ENCODE results near the gene AP3S2. TPM values are rescaled to one million over a fixed set of nuclear protein-coding genes. Genes with fewer than 3 reads are reported as not detected.

Gene AP3S2
- total RNA-seq, 4 donors from 2014 or later = 20.8 to 36.0 (median 23.8) TPM

DNA sequence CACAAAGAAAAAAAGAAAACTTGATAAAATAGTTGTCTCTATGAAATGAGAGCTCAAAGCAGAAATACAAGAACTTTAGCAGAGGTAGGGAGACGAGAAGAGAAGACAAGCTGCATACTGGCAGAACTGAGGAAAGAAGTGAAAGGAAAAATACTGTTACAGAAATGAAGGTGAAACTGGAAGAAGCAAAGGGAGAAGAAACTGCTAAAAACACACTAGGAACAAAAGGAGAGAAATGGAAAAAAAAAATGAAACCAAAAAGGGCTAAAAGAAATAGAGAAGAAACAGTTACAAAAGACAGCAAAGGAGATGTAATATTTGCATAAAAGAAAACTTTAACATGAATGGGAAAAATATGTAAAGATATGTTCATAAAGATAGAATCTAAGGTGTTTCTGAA is 51.8 kb downstream of the AP3S2 start:
- 88 to 91% methylated on average over 1 of the region's 1 CpG for WGBS, 2 donors
- no peak for DNase-seq (ENCODE audit: low spot score in 2 of 2)
- intact Hi-C loops (cut with DNase I; ENCODE audit: low total_unique reads) = no loop called here

GRCh38 chr15:89841306-89841705 is 52.5 kb downstream of the AP3S2 start:
- no peak overlapping the region for H3K4me3 ChIP-seq (ENCODE audit: low read depth, poor library complexity, severe bottlenecking)
- WGBS, 2 donors = 84 to 89% methylated on average over 4 of the region's 4 CpGs
- DNase-seq (ENCODE audit: low spot score in 2 of 2) = peak in 1 of 2 donors; percentile 48
- intact Hi-C loops (cut with DNase I; ENCODE audit: low total_unique reads) = no loop called here
- TF ChIP-seq POLR2A (IDR thresholded peaks at IDR 0.05) (no peak), CTCF (IDR thresholded peaks at IDR 0.05) (no peak)

More for the DNA sequence above, 51.8 kb downstream of the AP3S2 start:
- H3K4me3 ChIP-seq (ENCODE audit: low read depth, poor library complexity, severe bottlenecking) = no peak overlapping the region
- TF ChIP-seq POLR2A (IDR thresholded peaks at IDR 0.05) = no peak
- no peak for TF ChIP-seq CTCF (IDR thresholded peaks at IDR 0.05)

DNA sequence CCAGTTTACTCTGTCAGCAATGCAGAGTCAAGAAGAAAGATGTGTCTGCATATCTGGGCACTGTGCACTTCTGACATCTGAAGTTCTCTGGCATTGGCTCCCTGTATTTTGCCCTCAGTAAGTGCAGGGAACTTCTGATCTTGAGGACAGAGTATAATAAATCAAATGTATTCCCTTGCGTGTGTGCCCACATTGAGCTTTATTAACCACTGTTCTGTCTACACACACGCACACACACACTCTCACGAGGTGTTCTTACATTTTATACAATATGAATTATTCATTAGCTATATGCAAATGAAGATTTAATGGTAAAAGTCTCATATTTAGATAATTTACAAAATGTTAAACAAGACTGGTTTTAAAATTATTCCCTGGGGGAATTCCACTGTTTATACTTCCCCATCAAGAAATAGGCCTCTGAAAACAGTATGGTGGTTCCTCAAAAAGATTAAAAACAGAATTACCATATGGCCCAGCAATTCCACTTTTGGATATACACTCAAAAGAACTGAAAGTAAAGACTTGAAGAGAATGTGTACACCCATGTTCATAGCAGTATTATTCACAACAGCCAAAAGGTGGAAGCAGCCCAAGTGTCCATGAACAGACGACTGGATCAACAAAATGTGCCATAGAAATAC is 54.5 kb downstream of the AP3S2 start:
- H3K4me3 ChIP-seq (ENCODE audit: low read depth, poor library complexity, severe bottlenecking) = no peak overlapping the region
- TF ChIP-seq CTCF (IDR thresholded peaks at IDR 0.05) = no peak
- no peak for TF ChIP-seq POLR2A (IDR thresholded peaks at IDR 0.05)
- intact Hi-C loops (cut with DNase I; ENCODE audit: low total_unique reads) = no loop called here
- DNase-seq (ENCODE audit: low spot score in 2 of 2) = peak in 1 of 2 donors; percentile 46
- 75 to 77% methylated on average over 4 of the region's 4 CpGs for WGBS, 2 donors

DNA sequence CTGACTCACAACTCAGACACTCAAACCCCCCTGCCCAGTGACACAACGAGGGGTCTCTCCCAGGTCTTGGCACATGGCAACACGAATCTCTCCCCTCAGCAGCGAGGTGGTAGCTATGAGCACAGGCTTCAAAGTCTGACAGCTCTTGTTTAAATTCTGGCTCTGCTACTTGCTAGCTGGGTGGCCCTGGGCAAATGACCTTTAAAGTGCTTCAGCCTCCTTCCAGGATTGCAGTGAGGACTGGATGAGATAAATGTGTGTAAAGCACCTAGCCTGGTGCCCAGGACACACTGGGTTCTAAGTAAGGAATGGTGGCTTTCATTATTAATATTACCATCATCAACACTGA is 56.0 kb downstream of the AP3S2 start:
- 31 to 45% methylated on average over 3 of the region's 3 CpGs for WGBS, 2 donors
- no peak overlapping the region for H3K4me3 ChIP-seq (ENCODE audit: low read depth, poor library complexity, severe bottlenecking)
- DNase-seq (ENCODE audit: low spot score in 2 of 2) = peak in 1 of 2 donors; percentile 81
- intact Hi-C loops (cut with DNase I; ENCODE audit: low total_unique reads) = no loop called here
- no peak for TF ChIP-seq CTCF (IDR thresholded peaks at IDR 0.05)
- no peak for TF ChIP-seq POLR2A (IDR thresholded peaks at IDR 0.05)

- TF ChIP-seq POLR2A (IDR thresholded peaks at IDR 0.05) (no peak), CTCF (IDR thresholded peaks at IDR 0.05) (no peak)
- WGBS, 2 donors = 27 to 38% methylated on average over 6 of the region's 6 CpGs
- intact Hi-C loops (cut with DNase I; ENCODE audit: low total_unique reads) = no loop called here
- no peak overlapping the region for H3K4me3 ChIP-seq (ENCODE audit: low read depth, poor library complexity, severe bottlenecking)
- DNase-seq (ENCODE audit: low spot score in 2 of 2) = peak in 1 of 2 donors; percentile 68
These were observed 56.5 kb downstream of the AP3S2 start for GRCh38 chr15:89837134-89837829.
